Caco-2 (cell line): ENCODE measurements around the gene VPS51. TPM values are rescaled to one million over a fixed set of nuclear protein-coding genes. Genes with fewer than 3 reads are reported as not detected.

Experiments used
- BruUV-seq: library from RNA; stranded (reverse); fragments of 400-500 nt; replicated peaks from 2 replicates; lab custom pipeline; 2021; lab: Mats Ljungman, UMichigan
- CTCF ChIA-PET: fragments of 300-600 bp; sonication (Branson Sonifier 250); formaldehyde crosslinking; loops from one replicate; lab custom pipeline; 2022; ENCODE audit warnings: antibody characterized with exemption; lab: Charles Lee
- POLR2A ChIA-PET: fragments of 300-600 bp; sonication (Branson Sonifier 250); formaldehyde crosslinking; loops from one replicate; lab custom pipeline; 2022; ENCODE audit warnings: antibody characterized with exemption; lab: Charles Lee
- DNase-seq, 2 experiments: peaks; one replicate each; pipeline versions ENCODE4 v3.0.0 to v3.0.0-alpha.2; 2020 to 2022
- H3K27me3 ChIP-seq: replicated peaks from 2 replicates; pipeline ENCODE4 v1.6.0; 2011; ENCODE audit warnings: low read length; ENCODE audit not compliant: control insufficient read depth, insufficient read depth
- H3K36me3 ChIP-seq: 2 replicates; pipeline ENCODE4 v1.5.1; 2011; ENCODE audit warnings: low read length; ENCODE audit not compliant: control insufficient read depth, insufficient read depth
- H3K4me1 ChIP-seq: fragments of 250-450 bp; sonication (Bioruptor Pico); 2 replicates; pipeline ENCODE4 v1.5.1; 2020; ENCODE audit warnings: mild to moderate bottlenecking
- H3K4me3 ChIP-seq: 2 replicates; pipeline ENCODE4 v1.5.1; 2011; ENCODE audit warnings: low read depth, mild to moderate bottlenecking, control low read depth, low read length
- H3K9me3 ChIP-seq: fragments of 250-450 bp; sonication (Bioruptor Pico); 2 replicates; pipeline ENCODE4 v1.5.1; 2020; ENCODE audit warnings: mild to moderate bottlenecking, moderate library complexity
- H3K27ac Mint-ChIP-seq: one replicate; pipeline ENCODE4 v1.8.0; 2022; ENCODE audit warnings: mixed read lengths; ENCODE audit not compliant: unreplicated experiment
- H3K27me3 Mint-ChIP-seq: one replicate; pipeline ENCODE4 v1.8.0; 2022; ENCODE audit warnings: mixed read lengths; ENCODE audit not compliant: insufficient read depth, unreplicated experiment
- H3K36me3 Mint-ChIP-seq: one replicate; pipeline ENCODE4 v1.8.0; 2022; ENCODE audit warnings: mild to moderate bottlenecking, mixed read lengths; ENCODE audit not compliant: insufficient read depth, unreplicated experiment
- H3K4me1 Mint-ChIP-seq: one replicate; pipeline ENCODE4 v1.8.0; 2022; ENCODE audit warnings: low read depth, mixed read lengths; ENCODE audit not compliant: unreplicated experiment
- H3K4me3 Mint-ChIP-seq: one replicate; pipeline ENCODE4 v1.8.0; 2022; ENCODE audit warnings: mild to moderate bottlenecking, moderate library complexity, mixed read lengths; ENCODE audit not compliant: unreplicated experiment
- H3K9me3 Mint-ChIP-seq: one replicate; pipeline ENCODE4 v1.8.0; 2022; ENCODE audit warnings: mixed read lengths; ENCODE audit not compliant: unreplicated experiment
- intact Hi-C: fragments of 100-400 bp; cut with micrococcal nuclease; formaldehyde crosslinking; loops from one replicate; pipeline ENCODE4 v1.10.0; 2022; ENCODE audit not compliant: unreplicated experiment
- total RNA-seq: library from RNA; stranded (reverse); gene quantifications from 2 replicates; pipeline ENCODE4 v1.2.3, GENCODE V29; 2022
- TF ChIP-seq, protein P1 (sequence below), 2 experiments: fragments of 200-600 bp in 1 of 2; IDR thresholded peaks; 1 replicate in 1 of 2; 2 replicates in 1 of 2; pipeline versions ENCODE4 v1.5.1 to v1.8.0; 2011 to 2022; ENCODE audit warnings: antibody characterized with exemption in 1 of 2, control low read depth in 1 of 2, inconsistent platforms in 1 of 2, low read depth in 1 of 2, low read length in 1 of 2, mild to moderate bottlenecking in 1 of 2, moderate library complexity in 1 of 2; ENCODE audit not compliant: insufficient read depth in 1 of 2, severe bottlenecking in 1 of 2, unreplicated experiment in 1 of 2

Gene VPS51
- total RNA-seq, 1 experiment from 2014 or later: 158 TPM

DNA sequence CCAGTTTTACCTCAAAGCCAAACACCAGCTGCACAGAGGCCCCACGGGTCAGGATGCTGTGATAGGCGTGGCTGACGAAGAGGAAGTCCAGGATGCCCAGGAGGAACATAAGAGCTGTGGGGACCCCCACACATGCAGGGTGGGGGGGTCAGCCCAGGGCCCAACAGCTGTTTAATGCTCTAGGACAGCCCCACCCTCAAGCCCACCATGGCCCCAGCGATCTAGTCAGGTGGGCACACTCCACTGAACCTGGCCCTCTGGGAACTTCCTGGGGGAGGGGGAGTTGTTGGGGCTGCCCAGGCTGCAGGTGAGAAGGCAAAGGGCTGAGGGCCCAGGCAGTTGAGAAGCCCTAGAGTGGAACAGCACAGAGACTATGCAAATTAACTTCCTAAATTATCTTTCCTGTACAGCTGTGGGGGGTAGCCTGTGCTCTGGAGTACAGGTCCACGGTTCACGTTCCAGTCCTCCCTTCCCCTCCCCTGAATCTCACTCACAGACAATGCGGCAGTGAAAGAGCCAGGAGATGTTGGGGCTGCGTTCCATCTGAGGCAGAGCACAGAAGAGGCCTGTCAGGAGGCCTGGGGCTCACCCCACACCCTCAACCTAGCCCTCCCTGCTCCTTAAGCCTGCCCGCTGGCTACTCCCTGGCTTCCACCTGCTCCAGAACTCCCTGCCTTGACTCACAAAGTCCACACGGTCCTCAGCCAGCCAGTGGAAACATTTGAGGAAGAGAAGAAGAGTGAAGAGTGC is 36.4 kb downstream of the VPS51 start:
- H3K4me1 ChIP-seq: 0 out of 2 replicates have a peak, but pooled peaks cover 5% of the 10 kb centered on the region
- ChIA-PET POLR2A (interaction anchor here (0.5 to 2.1 kb wide), 2 partner anchors 10 to 827 kb away, joined by 4 to 10 read pairs; partner anchors contain the start of genes ESRRA, FAU and MRPL49), CTCF (no interaction called here)
- peaks cover 8% of the 10 kb centered on the region for H3K4me1 Mint-ChIP-seq
- peaks cover 62% of the 10 kb centered on the region for H3K36me3 Mint-ChIP-seq
- no peaks in the 10 kb centered on the region for H3K27me3 Mint-ChIP-seq
- DNase-seq: no peak
- no peak overlapping the region for H3K27ac Mint-ChIP-seq
- TF ChIP-seq, protein P1, sequence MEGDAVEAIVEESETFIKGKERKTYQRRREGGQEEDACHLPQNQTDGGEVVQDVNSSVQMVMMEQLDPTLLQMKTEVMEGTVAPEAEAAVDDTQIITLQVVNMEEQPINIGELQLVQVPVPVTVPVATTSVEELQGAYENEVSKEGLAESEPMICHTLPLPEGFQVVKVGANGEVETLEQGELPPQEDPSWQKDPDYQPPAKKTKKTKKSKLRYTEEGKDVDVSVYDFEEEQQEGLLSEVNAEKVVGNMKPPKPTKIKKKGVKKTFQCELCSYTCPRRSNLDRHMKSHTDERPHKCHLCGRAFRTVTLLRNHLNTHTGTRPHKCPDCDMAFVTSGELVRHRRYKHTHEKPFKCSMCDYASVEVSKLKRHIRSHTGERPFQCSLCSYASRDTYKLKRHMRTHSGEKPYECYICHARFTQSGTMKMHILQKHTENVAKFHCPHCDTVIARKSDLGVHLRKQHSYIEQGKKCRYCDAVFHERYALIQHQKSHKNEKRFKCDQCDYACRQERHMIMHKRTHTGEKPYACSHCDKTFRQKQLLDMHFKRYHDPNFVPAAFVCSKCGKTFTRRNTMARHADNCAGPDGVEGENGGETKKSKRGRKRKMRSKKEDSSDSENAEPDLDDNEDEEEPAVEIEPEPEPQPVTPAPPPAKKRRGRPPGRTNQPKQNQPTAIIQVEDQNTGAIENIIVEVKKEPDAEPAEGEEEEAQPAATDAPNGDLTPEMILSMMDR (IDR thresholded peaks at IDR 0.05; ENCODE audit: insufficient read depth in 1 of 2, low read depth in 1 of 2, low read length in 1 of 2, severe bottlenecking in 1 of 2, unreplicated experiment in 1 of 2): no peak
- intact Hi-C loops: no loop called here
- BruUV-seq: no TSS peak
- peaks cover 7% of the 10 kb centered on the region for H3K36me3 ChIP-seq
- peak overlapping the region; percentile 93 for H3K4me3 Mint-ChIP-seq
- no peak overlapping the region for H3K4me3 ChIP-seq
- no peaks in the 10 kb centered on the region for H3K9me3 ChIP-seq
- H3K9me3 Mint-ChIP-seq: no peaks in the 10 kb centered on the region
- H3K27me3 ChIP-seq: no peaks in the 10 kb centered on the region

DNA sequence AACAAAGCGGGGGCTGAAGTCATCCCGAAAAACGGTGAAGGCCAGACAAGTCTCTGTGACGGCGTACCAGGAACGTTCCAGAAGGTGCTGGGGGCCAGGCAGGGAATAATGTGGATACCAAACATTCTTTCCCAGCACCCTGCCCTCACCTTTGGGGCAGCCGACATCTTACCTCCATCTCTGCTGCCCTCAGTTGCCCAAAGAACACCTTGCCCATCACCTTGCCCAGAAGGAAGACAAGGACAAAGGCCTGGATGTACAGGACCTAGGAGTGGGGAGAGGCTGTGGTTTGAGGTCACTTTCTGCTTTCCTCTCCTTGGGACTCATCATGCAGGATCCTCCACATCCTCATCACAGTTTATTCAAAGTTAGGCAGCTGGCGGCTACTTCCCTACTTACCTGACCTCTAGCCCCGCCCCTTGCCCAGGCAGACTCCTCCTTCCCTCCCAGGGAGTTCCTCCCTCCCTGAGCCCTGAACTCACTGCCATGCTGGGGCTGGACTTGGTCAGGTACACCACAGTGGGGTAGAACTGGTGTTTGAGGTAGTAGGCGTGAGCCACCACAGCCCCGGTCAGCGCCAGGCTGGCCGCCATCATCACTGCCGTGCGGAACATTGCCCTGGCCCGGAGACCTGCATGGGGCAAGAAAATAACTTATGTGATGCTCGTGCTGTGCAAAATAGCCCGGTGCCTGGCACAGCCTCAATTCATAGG is 37.1 kb downstream of the VPS51 start:
- Mint-ChIP-seq H3K9me3 (no peaks in the 10 kb centered on the region), H3K4me3 (peak overlapping the region; percentile 93), H3K27ac (peak overlapping the region; percentile 100), H3K36me3 (peaks cover 54% of the 10 kb centered on the region), H3K4me1 (peaks cover 8% of the 10 kb centered on the region), H3K27me3 (no peaks in the 10 kb centered on the region)
- no peaks in the 10 kb centered on the region for H3K9me3 ChIP-seq
- peaks cover 7% of the 10 kb centered on the region for H3K36me3 ChIP-seq
- DNase-seq: peak; percentile 78 to 79
- intact Hi-C loops: no loop called here
- H3K4me3 ChIP-seq: peak overlapping the region; percentile 99
- CTCF ChIA-PET: interaction anchor here (0.6 to 2.5 kb wide), 2 partner anchors 11 to 394 kb away, joined by 5 to 11 read pairs; partner anchors contain the start of genes FAU and MRPL49
- 0 out of 2 replicates have a peak, but pooled peaks cover 5% of the 10 kb centered on the region for H3K4me1 ChIP-seq
- no peaks in the 10 kb centered on the region for H3K27me3 ChIP-seq
- TF ChIP-seq, protein P1 (IDR thresholded peaks at IDR 0.05; ENCODE audit: insufficient read depth in 1 of 2, low read depth in 1 of 2, low read length in 1 of 2, severe bottlenecking in 1 of 2, unreplicated experiment in 1 of 2): no peak
- POLR2A ChIA-PET: interaction anchor here (2.7 kb wide), 1 partner anchor 11 kb away, joined by 48 read pairs; the partner anchor contains the start of genes FAU and MRPL49
- no TSS peak for BruUV-seq

DNA sequence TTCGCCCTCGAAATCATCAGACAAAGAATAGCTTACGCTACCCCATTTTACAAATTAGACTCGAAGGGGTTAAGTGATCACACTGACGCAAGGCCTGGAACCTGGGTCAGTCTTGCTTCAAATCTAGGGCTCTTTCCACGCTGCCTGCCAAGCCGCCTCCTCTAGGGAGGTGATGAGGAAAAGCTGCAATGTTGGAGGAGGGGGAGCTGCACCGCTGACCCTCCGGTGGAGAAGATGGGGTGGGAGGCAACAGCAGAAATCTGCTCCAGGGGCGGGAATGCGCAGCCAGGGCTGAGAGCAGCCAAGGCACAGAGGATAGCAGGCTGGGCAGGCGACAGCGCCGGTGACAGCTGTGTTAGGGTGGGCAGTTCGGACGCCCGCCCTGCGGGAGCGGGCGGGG is 37.7 kb downstream of the VPS51 start:
- ChIA-PET CTCF (interaction anchor here (0.6 to 2.5 kb wide), 2 partner anchors 12 to 394 kb away, joined by 5 to 11 read pairs; partner anchors contain the start of genes FAU and MRPL49), POLR2A (interaction anchor here (2.7 kb wide), 1 partner anchor 12 kb away, joined by 48 read pairs; the partner anchor contains the start of genes FAU and MRPL49)
- TSS peak; percentile 42 for BruUV-seq
- Histone ChIP-seq H3K4me3 (peak overlapping the region; percentile 99), H3K27me3 (no peaks in the 10 kb centered on the region), H3K9me3 (no peaks in the 10 kb centered on the region), H3K36me3 (peaks cover 7% of the 10 kb centered on the region), H3K4me1 (0 out of 2 replicates have a peak, but pooled peaks cover 5% of the 10 kb centered on the region)
- no peaks in the 10 kb centered on the region for H3K27me3 Mint-ChIP-seq
- TF ChIP-seq, protein P1 (IDR thresholded peaks at IDR 0.05; ENCODE audit: insufficient read depth in 1 of 2, low read depth in 1 of 2, low read length in 1 of 2, severe bottlenecking in 1 of 2, unreplicated experiment in 1 of 2): no peak
- intact Hi-C loops: no loop called here
- H3K27ac Mint-ChIP-seq: peak overlapping the region; percentile 100
- H3K4me3 Mint-ChIP-seq: peak overlapping the region; percentile 93
- no peak for DNase-seq
- H3K9me3 Mint-ChIP-seq: no peaks in the 10 kb centered on the region
- peaks cover 49% of the 10 kb centered on the region for H3K36me3 Mint-ChIP-seq
- peaks cover 8% of the 10 kb centered on the region for H3K4me1 Mint-ChIP-seq
